B cell (primary cell): ENCODE measurements around the gene ERC2. TPM values are rescaled to one million over a fixed set of nuclear protein-coding genes. Genes with fewer than 3 reads are reported as not detected.

Source experiments
- ATAC-seq: fragments of 200-7000 bp; cut with Tn5 transposase; one replicate; pipeline ENCODE4 v1.10.0; 2021; ENCODE audit warnings: low read depth, mild to moderate bottlenecking, moderate number of reproducible peaks, moderate library complexity
- CTCF ChIA-PET: fragments of 350-600 bp; sonication (Branson Sonifier 250); formaldehyde crosslinking; loops from one replicate; lab custom pipeline; 2021; ENCODE audit warnings: antibody characterized with exemption, inconsistent platforms; lab: Charles Lee
- POLR2A ChIA-PET: fragments of 350-600 bp; sonication (Branson Sonifier 250); formaldehyde crosslinking; loops from one replicate; lab custom pipeline; 2021; ENCODE audit warnings: antibody characterized with exemption; lab: Charles Lee
- DNase-seq: peaks from one replicate; pipeline ENCODE4 v3.0.0; 2013
- H2AFZ ChIP-seq: 2 replicates; pipeline ENCODE4 v1.6.1; 2012; ENCODE audit warnings: mild to moderate bottlenecking, low read depth, low read length; ENCODE audit not compliant: insufficient read depth, poor library complexity, severe bottlenecking
- H3K27ac ChIP-seq, 2 donors: 1 replicate in 1 of 2; 2 replicates in 1 of 2; pipeline ENCODE4 v1.5.1; 2012 to 2013; ENCODE audit warnings: low read length in 2 of 2, mild to moderate bottlenecking in 2 of 2, moderate library complexity in 1 of 2
- H3K27me3 ChIP-seq, 4 experiments: fragments of 200-600 bp in 1 of 4; sonication (generic) in 1 of 4; replicated peaks in 1 of 4; 1 replicate in 2 of 4; 2 replicates in 2 of 4; pipeline versions ENCODE4 v1.6.1 to v1.7.0; 2013 to 2016; ENCODE audit warnings: low read length in 3 of 4, mild to moderate bottlenecking in 2 of 4, mixed read lengths in 1 of 4, moderate library complexity in 1 of 4; ENCODE audit not compliant: insufficient read depth in 4 of 4, control insufficient read depth in 3 of 4; ENCODE audit errors: control extremely low read depth in 1 of 4
- H3K36me3 ChIP-seq, 2 experiments: replicated peaks in 1 of 2; 1 replicate in 1 of 2; 2 replicates in 1 of 2; pipeline versions ENCODE4 v1.6.1 to v1.7.1; 2013; ENCODE audit warnings: low read length in 1 of 2; ENCODE audit not compliant: insufficient read depth in 2 of 2, control insufficient read depth in 1 of 2; ENCODE audit errors: control extremely low read depth in 1 of 2, extremely low read depth in 1 of 2
- H3K4me1 ChIP-seq, 2 donors: fragments of 200-600 bp in 1 of 2; sonication (generic) in 1 of 2; 1 replicate in 1 of 2; 2 replicates in 1 of 2; pipeline versions ENCODE4 v1.5.1 to v1.6.1; 2013 to 2017; ENCODE audit warnings: low read length in 2 of 2; ENCODE audit not compliant: control insufficient read depth in 2 of 2, insufficient read depth in 2 of 2
- H3K4me2 ChIP-seq: replicated peaks from 2 replicates; pipeline ENCODE3; 2012; ENCODE audit warnings: mild to moderate bottlenecking, low read depth, low read length; ENCODE audit not compliant: poor library complexity, severe bottlenecking
- H3K4me3 ChIP-seq, 5 experiments: fragments of 200-600 bp in 1 of 5; sonication (generic) in 1 of 5; 1 replicate in 3 of 5; 2 replicates in 2 of 5; pipeline versions ENCODE4 v1.5.1 to v1.7.0; 2011 to 2016; ENCODE audit warnings: low read length in 4 of 5, mild to moderate bottlenecking in 4 of 5, low read depth in 2 of 5, control low read depth in 1 of 5, moderate library complexity in 1 of 5; ENCODE audit not compliant: insufficient read depth in 1 of 5; ENCODE audit errors: control extremely low read depth in 1 of 5, extremely low read depth in 1 of 5
- H3K79me2 ChIP-seq: fragments of 200-600 bp; sonication (generic); one replicate; pipeline ENCODE4 v1.6.0; 2016; ENCODE audit warnings: low read length; ENCODE audit not compliant: control insufficient read depth, insufficient read depth
- H3K9ac ChIP-seq: fragments of 200-600 bp; sonication (generic); 2 replicates; pipeline ENCODE4 v1.6.1; 2017; ENCODE audit warnings: mild to moderate bottlenecking, low read length, moderate library complexity
- H3K9me3 ChIP-seq, 3 donors: one replicate each; pipeline versions ENCODE4 v1.6.1 to v1.7.1; 2013; ENCODE audit warnings: low read length in 2 of 3; ENCODE audit not compliant: control insufficient read depth in 2 of 3, insufficient read depth in 1 of 3; ENCODE audit errors: control extremely low read depth in 1 of 3
- H4K20me1 ChIP-seq: 2 replicates; pipeline ENCODE4 v1.6.0; 2012; ENCODE audit warnings: mild to moderate bottlenecking, low read length; ENCODE audit not compliant: insufficient read depth, control insufficient read depth, poor library complexity, severe bottlenecking
- H3K27ac Mint-ChIP-seq: one replicate; pipeline ENCODE4 v1.8.0; 2021; ENCODE audit warnings: mixed read lengths
- H3K27me3 Mint-ChIP-seq: one replicate; pipeline ENCODE4 v1.8.0; 2021; ENCODE audit warnings: mixed read lengths
- H3K4me1 Mint-ChIP-seq: one replicate; pipeline ENCODE4 v1.8.0; 2021; ENCODE audit warnings: mixed read lengths
- H3K4me3 Mint-ChIP-seq: one replicate; pipeline ENCODE4 v1.8.0; 2021; ENCODE audit warnings: mixed read lengths
- H3K9me3 Mint-ChIP-seq: one replicate; pipeline ENCODE4 v1.8.0; 2022; ENCODE audit warnings: mixed read lengths; ENCODE audit not compliant: insufficient read depth
- EZH2 ChIP-seq: IDR thresholded peaks from 2 replicates; pipeline ENCODE4 v1.6.1; 2012; ENCODE audit warnings: borderline replicate concordance, low read depth, mild to moderate bottlenecking, moderate library complexity, low read length; ENCODE audit not compliant: insufficient read depth, poor library complexity, severe bottlenecking
- WGBS: methylation state at CpG from one replicate; pipeline ENCODE4 v1.1.5; 2013; ENCODE audit warnings: missing lambda C conversion rate; ENCODE audit not compliant: insufficient coverage; 5-methylcytosine and 5-hydroxymethylcytosine counted together
- intact Hi-C: fragments of 100-400 bp; cut with micrococcal nuclease; formaldehyde crosslinking; loops from one replicate; pipeline ENCODE4 v1.10.0; 2022
- polyA plus RNA-seq: library from polyadenylated mRNA; depleted of rRNA; stranded (reverse); fragments of >200 nt; gene quantifications from 2 replicates; pipeline ENCODE4 v1.2.3, GENCODE V29; 2012
- total RNA-seq, 2 donors: library from RNA; stranded (reverse); fragments of 120-200 nt in 1 of 2; gene quantifications; 1 replicate in 1 of 2; 2 replicates in 1 of 2; pipeline versions ENCODE4 v1.2.3 to v1.2.4, GENCODE V29; 2013 to 2022
- TF ChIP-seq, protein P1 (sequence below): fragments of 200-600 bp; IDR thresholded peaks from one replicate; pipeline ENCODE4 v1.8.0; 2022; ENCODE audit warnings: antibody characterized with exemption, mild to moderate bottlenecking

Gene ERC2
- total and polyA plus RNA-seq, 2 donors (not counting 1 experiment from before 2014, with no cell fraction given): not detected

- DNase-seq: no peak
- H3K27me3 ChIP-seq: peaks cover 0 to 3% (median 0%) of the 10 kb centered on the region in 4 experiments
- H3K27ac ChIP-seq: no peak overlapping the region
- H3K9me3 ChIP-seq: no peaks in the 10 kb centered on the region
- CTCF ChIA-PET: no interaction called here
- Mint-ChIP-seq H3K9me3 (no peaks in the 10 kb centered on the region), H3K4me3 (no peak overlapping the region), H3K27ac (no peak overlapping the region), H3K27me3 (peaks cover 22% of the 10 kb centered on the region), H3K4me1 (no peaks in the 10 kb centered on the region)
- H2AFZ ChIP-seq: no peak overlapping the region
- no peak for TF ChIP-seq EZH2
- TF ChIP-seq, protein P1, sequence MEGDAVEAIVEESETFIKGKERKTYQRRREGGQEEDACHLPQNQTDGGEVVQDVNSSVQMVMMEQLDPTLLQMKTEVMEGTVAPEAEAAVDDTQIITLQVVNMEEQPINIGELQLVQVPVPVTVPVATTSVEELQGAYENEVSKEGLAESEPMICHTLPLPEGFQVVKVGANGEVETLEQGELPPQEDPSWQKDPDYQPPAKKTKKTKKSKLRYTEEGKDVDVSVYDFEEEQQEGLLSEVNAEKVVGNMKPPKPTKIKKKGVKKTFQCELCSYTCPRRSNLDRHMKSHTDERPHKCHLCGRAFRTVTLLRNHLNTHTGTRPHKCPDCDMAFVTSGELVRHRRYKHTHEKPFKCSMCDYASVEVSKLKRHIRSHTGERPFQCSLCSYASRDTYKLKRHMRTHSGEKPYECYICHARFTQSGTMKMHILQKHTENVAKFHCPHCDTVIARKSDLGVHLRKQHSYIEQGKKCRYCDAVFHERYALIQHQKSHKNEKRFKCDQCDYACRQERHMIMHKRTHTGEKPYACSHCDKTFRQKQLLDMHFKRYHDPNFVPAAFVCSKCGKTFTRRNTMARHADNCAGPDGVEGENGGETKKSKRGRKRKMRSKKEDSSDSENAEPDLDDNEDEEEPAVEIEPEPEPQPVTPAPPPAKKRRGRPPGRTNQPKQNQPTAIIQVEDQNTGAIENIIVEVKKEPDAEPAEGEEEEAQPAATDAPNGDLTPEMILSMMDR: no peak
- no peaks in the 10 kb centered on the region for H3K4me1 ChIP-seq
- POLR2A ChIA-PET: no interaction called here
- H3K4me3 ChIP-seq: no peak overlapping the region
- no peak overlapping the region for H3K9ac ChIP-seq
- no peak overlapping the region for H3K4me2 ChIP-seq
- no peak for ATAC-seq
- H3K79me2 ChIP-seq: no peaks in the 10 kb centered on the region
- no CpG with 5 or more reads among the region's 6 CpGs for WGBS
- intact Hi-C loops: no loop called here
- no peaks in the 10 kb centered on the region for H3K36me3 ChIP-seq
- H4K20me1 ChIP-seq: no peaks in the 10 kb centered on the region
Observed at GRCh38 chr3:56428667-56429066, 39.6 kb downstream of the ERC2 start.

GRCh38 chr3:56424885-56425284, 43.4 kb downstream of the ERC2 start:
- DNase-seq (no peak), ATAC-seq (no peak)
- H3K9me3 Mint-ChIP-seq: no peaks in the 10 kb centered on the region
- H3K4me3 ChIP-seq: no peak overlapping the region
- no peak for TF ChIP-seq EZH2
- TF ChIP-seq, protein P1: no peak
- no peaks in the 10 kb centered on the region for H4K20me1 ChIP-seq
- H3K4me1 ChIP-seq: no peaks in the 10 kb centered on the region
- intact Hi-C loops: no loop called here
- no peaks in the 10 kb centered on the region for H3K9me3 ChIP-seq
- WGBS: no CpG with 5 or more reads among the region's 3 CpGs
- no peaks in the 10 kb centered on the region for H3K36me3 ChIP-seq
- no peak overlapping the region for H3K27ac Mint-ChIP-seq
- no peak overlapping the region for H3K27ac ChIP-seq
- ChIA-PET CTCF (no interaction called here), POLR2A (no interaction called here)
- H3K79me2 ChIP-seq: no peaks in the 10 kb centered on the region
- H2AFZ ChIP-seq: no peak overlapping the region
- peaks cover 20% of the 10 kb centered on the region for H3K27me3 Mint-ChIP-seq
- no peak overlapping the region for H3K9ac ChIP-seq
- H3K4me3 Mint-ChIP-seq: no peak overlapping the region
- no peak overlapping the region for H3K4me2 ChIP-seq
- H3K4me1 Mint-ChIP-seq: no peaks in the 10 kb centered on the region
- H3K27me3 ChIP-seq: no peaks in the 10 kb centered on the region
